Testis (tissue), 3 donors: ENCODE measurements around the gene TMEM135. TPM values are rescaled to one million over a fixed set of nuclear protein-coding genes. Genes with fewer than 3 reads are reported as not detected.

Source experiments
- DNase-seq: peaks from one replicate; pipeline ENCODE4 v3.0.0-alpha.2; 2019
- H3K27ac ChIP-seq, 2 donors: fragments of 200-600 bp; sonication (generic); one replicate each; pipeline ENCODE4 v1.5.1; 2019
- H3K27me3 ChIP-seq: fragments of 200-600 bp; sonication (generic); one replicate; pipeline ENCODE4 v1.5.1; 2019
- H3K36me3 ChIP-seq: fragments of 200-600 bp; sonication (generic); one replicate; pipeline ENCODE4 v1.5.1; 2017; ENCODE audit warnings: low read depth; ENCODE audit errors: missing control alignments
- H3K4me1 ChIP-seq: fragments of 200-600 bp; sonication (generic); one replicate; pipeline ENCODE4 v1.5.1; 2019
- H3K4me3 ChIP-seq, 2 donors: fragments of 200-600 bp; sonication (generic); one replicate each; pipeline ENCODE4 v1.5.1; 2017 to 2019
- H3K9me3 ChIP-seq: fragments of 200-600 bp; sonication (generic); one replicate; pipeline ENCODE4 v1.5.1; 2017
- POLR2A ChIP-seq: fragments of 450-650 bp; IDR thresholded peaks from one replicate; pipeline ENCODE4 v1.6.1; 2017; ENCODE audit warnings: antibody characterized with exemption, mild to moderate bottlenecking, moderate library complexity
- WGBS, 2 donors: methylation state at CpG; one replicate each; pipeline ENCODE4 v1.1.5; 2018; 5-methylcytosine and 5-hydroxymethylcytosine counted together
- intact Hi-C: fragments of 100-400 bp; cut with DNase I; formaldehyde crosslinking; loops from one replicate; pipeline ENCODE4 v1.15.1; 2023; ENCODE audit warnings: low total_unique reads
- polyA plus RNA-seq: library from polyadenylated mRNA; stranded (reverse); fragments of 350-450 nt; fragmentation: Illumina TruSeq; extraction: RNeasy Lipid Tissue Mini Kit (QIAGEN cat#74804); gene quantifications from one replicate; pipeline ENCODE4 v1.2.3, GENCODE V29; 2014; ENCODE audit warnings: low read depth, low replicate concordance; ENCODE audit not compliant: insufficient read depth
- total RNA-seq, 2 donors: library from RNA; depleted of rRNA; stranded (reverse); fragments of >200 nt; gene quantifications; one replicate each; pipeline ENCODE4 v1.2.3, GENCODE V29; 2016
- TF ChIP-seq, protein P1 (sequence below), 3 experiments: fragments of 450-650 bp in 2 of 3; fragments of 200-600 bp in 1 of 3; sonication (generic) in 1 of 3; IDR thresholded peaks; one replicate each; pipeline ENCODE4 v1.5.1; 2016 to 2019; ENCODE audit warnings: antibody characterized with exemption in 3 of 3, mild to moderate bottlenecking in 2 of 3, moderate library complexity in 1 of 3

The TMEM135 gene
- total and polyA plus RNA-seq, 3 donors from 2014 or later: 21.3 to 59.0 (median 42.1) TPM

DNA sequence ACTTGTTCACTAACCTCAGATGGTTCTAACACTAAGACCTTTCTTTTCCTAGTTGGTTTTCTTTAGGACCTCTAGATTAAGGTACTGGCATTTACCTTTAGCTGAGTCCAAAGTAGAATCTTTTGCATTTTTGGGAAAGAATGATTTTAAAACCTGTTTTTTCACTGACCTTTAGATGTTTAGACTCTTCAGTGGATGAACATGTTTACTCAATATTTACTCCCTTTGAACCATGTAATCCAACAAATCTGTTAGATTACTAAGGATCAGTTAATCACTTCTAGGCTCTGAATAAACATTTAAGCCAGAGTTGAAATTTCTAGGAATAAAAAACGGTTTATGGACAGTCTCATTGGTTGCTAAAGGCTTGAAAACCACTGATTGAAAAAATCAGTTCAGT is 6.2 kb downstream of the TMEM135 start:
- Histone ChIP-seq H3K4me3 (no peak overlapping the region), H3K27ac (no peak overlapping the region), H3K27me3 (no peaks in the 10 kb centered on the region), H3K36me3 (no peaks in the 10 kb centered on the region), H3K9me3 (no peaks in the 10 kb centered on the region), H3K4me1 (no peaks in the 10 kb centered on the region)
- intact Hi-C loops: no loop called here
- TF ChIP-seq, protein P1, sequence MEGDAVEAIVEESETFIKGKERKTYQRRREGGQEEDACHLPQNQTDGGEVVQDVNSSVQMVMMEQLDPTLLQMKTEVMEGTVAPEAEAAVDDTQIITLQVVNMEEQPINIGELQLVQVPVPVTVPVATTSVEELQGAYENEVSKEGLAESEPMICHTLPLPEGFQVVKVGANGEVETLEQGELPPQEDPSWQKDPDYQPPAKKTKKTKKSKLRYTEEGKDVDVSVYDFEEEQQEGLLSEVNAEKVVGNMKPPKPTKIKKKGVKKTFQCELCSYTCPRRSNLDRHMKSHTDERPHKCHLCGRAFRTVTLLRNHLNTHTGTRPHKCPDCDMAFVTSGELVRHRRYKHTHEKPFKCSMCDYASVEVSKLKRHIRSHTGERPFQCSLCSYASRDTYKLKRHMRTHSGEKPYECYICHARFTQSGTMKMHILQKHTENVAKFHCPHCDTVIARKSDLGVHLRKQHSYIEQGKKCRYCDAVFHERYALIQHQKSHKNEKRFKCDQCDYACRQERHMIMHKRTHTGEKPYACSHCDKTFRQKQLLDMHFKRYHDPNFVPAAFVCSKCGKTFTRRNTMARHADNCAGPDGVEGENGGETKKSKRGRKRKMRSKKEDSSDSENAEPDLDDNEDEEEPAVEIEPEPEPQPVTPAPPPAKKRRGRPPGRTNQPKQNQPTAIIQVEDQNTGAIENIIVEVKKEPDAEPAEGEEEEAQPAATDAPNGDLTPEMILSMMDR (IDR thresholded peaks at IDR 0.05): no peak
- TF ChIP-seq POLR2A: no peak
- DNase-seq: no peak
- 93 to 94% methylated on average over 1 of the region's 1 CpG for WGBS, 2 donors

DNA sequence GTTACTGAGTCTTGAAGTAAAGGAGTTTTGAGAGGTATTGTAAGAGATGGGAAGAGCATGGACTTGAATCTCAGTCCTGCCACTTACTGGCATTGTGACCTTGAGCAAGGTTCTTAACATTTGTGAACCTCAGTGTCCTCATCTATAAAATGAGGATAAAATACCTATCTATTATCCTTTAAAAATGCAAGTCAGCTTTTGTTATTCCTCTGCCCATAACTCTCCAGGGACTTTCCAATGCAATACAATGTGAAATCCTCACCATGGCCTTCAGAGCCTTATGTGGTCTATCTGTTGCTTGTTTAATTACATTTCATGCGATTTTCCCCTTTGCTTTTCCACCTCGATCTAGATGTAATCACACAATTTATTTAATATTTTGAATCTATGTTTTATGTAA is 9.1 kb downstream of the TMEM135 start:
- no peaks in the 10 kb centered on the region for H3K9me3 ChIP-seq
- H3K4me3 ChIP-seq: no peak overlapping the region
- no peaks in the 10 kb centered on the region for H3K27me3 ChIP-seq
- H3K27ac ChIP-seq: no peak overlapping the region
- no peaks in the 10 kb centered on the region for H3K36me3 ChIP-seq
- TF ChIP-seq, protein P1 (IDR thresholded peaks at IDR 0.05): no peak
- no peak for TF ChIP-seq POLR2A
- 86 to 87% methylated on average over 2 of the region's 2 CpGs for WGBS, 2 donors
- no peak for DNase-seq
- no peaks in the 10 kb centered on the region for H3K4me1 ChIP-seq
- intact Hi-C loops: no loop called here

- no peak for DNase-seq
- WGBS, 2 donors: 87 to 90% methylated on average over 3 of the region's 3 CpGs
- Histone ChIP-seq H3K27me3 (no peaks in the 10 kb centered on the region), H3K4me1 (no peaks in the 10 kb centered on the region), H3K9me3 (no peaks in the 10 kb centered on the region), H3K27ac (no peak overlapping the region), H3K36me3 (no peaks in the 10 kb centered on the region), H3K4me3 (no peak overlapping the region)
- TF ChIP-seq, protein P1 (IDR thresholded peaks at IDR 0.05): no peak
- TF ChIP-seq POLR2A: no peak
- intact Hi-C loops: no loop called here
These were observed 18.4 kb downstream of the TMEM135 start for GRCh38 chr11:87056091-87056490.

DNA sequence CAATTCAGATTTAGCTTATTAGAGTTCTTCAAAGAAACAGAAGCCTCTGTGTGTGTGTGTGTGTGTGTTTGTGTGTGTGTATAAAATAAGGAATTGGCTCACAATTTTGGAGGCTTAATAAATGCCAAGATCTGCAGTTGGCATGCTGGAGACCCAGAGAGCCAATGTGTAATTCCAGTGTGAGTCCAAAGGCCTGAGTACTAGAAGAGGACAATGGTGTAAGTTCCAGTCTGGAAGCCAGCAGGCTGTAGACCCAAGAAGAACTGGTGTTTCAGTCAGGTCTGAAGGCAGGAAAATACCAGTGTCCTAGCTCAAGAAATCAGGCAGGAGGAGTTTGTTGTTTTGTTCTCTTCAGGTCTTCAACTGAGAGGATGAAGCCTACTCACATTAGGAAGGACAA is 20.0 kb downstream of the TMEM135 start:
- H3K27ac ChIP-seq: no peak overlapping the region
- no peak for DNase-seq
- no peaks in the 10 kb centered on the region for H3K4me1 ChIP-seq
- no peaks in the 10 kb centered on the region for H3K36me3 ChIP-seq
- TF ChIP-seq, protein P1 (IDR thresholded peaks at IDR 0.05): no peak
- no peak for TF ChIP-seq POLR2A
- no peak overlapping the region for H3K4me3 ChIP-seq
- no peaks in the 10 kb centered on the region for H3K27me3 ChIP-seq
- intact Hi-C loops: no loop called here
- H3K9me3 ChIP-seq: no peaks in the 10 kb centered on the region

DNA sequence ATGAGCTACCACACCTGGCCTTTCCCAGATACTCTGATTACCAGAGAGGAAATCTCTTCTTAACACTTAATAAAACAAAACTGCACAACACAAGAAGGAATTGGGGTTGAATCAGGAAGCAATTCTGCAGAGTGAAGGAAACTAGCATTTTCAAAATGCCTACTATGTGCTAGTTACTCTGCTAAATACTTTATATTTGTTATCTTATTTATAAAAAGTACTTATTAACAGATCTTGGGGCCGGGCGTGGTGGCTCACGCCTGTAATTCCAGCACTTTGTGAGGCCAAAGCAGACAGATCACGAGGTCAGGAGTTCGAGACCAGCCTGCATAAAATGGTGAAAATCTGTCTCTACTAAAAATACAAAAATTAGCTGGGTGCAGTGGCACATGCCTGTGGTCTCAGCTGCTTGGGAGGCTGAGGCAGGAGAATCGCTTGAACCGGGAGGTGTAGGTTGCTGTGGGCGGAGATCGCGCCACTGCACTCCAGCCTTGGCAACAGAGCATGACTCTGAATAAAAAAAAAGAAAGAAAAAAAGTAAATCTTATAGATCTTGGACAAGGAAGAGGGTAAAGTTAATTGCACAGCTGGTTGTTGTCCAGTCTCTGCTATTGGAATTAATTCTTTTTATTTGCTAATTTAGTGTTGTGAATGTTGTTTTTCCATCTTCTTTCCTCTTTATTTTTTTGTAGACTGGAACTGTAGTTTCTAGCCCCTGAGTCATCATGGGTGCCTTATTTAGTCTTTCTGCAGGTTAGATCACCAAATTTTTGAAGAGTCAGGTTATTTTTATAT is 22.1 kb downstream of the TMEM135 start:
- 91 to 94% methylated on average over 10 of the region's 10 CpGs for WGBS, 2 donors
- DNase-seq: no peak
- no peaks in the 10 kb centered on the region for H3K4me1 ChIP-seq
- no peak overlapping the region for H3K4me3 ChIP-seq
- H3K9me3 ChIP-seq: no peaks in the 10 kb centered on the region
- H3K27me3 ChIP-seq: no peaks in the 10 kb centered on the region
- intact Hi-C loops: no loop called here
- no peak overlapping the region for H3K27ac ChIP-seq
- TF ChIP-seq POLR2A: no peak
- TF ChIP-seq, protein P1 (IDR thresholded peaks at IDR 0.05): no peak
- no peaks in the 10 kb centered on the region for H3K36me3 ChIP-seq
